ENCODE measurements around the gene LHFPL3. TPM values are rescaled to one million over a fixed set of nuclear protein-coding genes. Genes with fewer than 3 reads are reported as not detected.

Gene LHFPL3
- total RNA-seq, 1 donor from 2014 or later = not detected

DNA sequence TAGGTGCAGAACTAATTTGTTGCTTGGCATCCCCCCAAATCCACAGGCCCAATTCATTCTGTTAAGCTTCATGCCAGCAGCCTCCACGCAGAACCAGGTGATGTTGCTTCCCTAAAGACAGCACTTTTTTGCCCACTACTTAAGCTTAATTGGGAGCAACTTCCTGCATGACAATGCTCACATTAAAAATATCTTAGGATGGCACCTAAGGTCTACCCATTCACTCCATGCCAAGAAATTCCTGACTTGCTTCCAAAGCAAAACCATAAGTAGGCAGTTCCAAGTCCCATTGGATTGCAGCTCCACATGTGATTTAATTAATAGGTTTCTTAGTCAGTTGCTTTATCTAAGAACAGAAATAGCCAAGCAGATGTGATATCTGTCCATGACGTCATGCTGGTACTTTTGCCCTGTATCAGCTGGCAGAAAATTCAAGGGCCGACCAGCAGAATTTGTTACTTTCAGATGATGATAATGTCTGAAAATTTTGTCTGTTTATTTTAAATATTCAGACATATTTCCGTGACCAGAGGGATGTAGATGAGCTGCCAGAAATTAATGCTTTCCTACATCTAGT is 325.5 kb downstream of the LHFPL3 start:
- Histone ChIP-seq H3K4me3 (ENCODE audit: low read length in 3 of 3) (no peak overlapping the region), H3K4me1 (ENCODE audit: control insufficient read depth in 3 of 3, insufficient read depth in 3 of 3, low read length in 3 of 3) (no peaks in the 10 kb centered on the region), H3K27me3 (ENCODE audit: control insufficient read depth in 3 of 3, insufficient read depth in 3 of 3, low read length in 3 of 3) (no peaks in the 10 kb centered on the region), H3K9me3 (ENCODE audit: control insufficient read depth in 3 of 3, low read length in 3 of 3) (no peaks in the 10 kb centered on the region), H3K27ac (ENCODE audit: low read depth, low read length) (no peak overlapping the region), H3K9ac (ENCODE audit: low read depth in 1 of 3, low read length in 3 of 3) (no peak overlapping the region), H3K36me3 (ENCODE audit: control insufficient read depth in 3 of 3, insufficient read depth in 3 of 3, low read length in 3 of 3) (no peaks in the 10 kb centered on the region)

DNA sequence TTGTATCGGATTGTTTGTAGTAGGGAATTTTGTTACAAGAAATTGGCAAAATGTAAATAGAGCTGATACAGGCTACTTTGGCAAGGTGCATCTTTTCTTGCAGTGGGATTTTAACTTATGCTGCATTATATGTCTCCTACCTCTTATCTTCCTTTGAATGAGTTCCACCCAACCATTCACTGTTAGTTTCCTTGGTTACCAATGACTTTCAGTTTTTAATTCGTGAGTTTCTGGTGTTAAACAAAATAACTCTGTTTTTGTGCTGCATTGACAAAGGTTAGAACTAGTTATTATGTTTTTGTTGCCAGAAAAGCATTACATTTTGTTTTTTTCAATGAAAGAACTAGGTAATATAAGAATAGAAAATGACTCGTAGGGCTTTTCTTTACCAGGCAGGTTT is 327.2 kb downstream of the LHFPL3 start:
- Histone ChIP-seq H3K9ac (ENCODE audit: low read depth in 1 of 3, low read length in 3 of 3) (no peak overlapping the region), H3K4me3 (ENCODE audit: low read length in 3 of 3) (no peak overlapping the region), H3K36me3 (ENCODE audit: control insufficient read depth in 3 of 3, insufficient read depth in 3 of 3, low read length in 3 of 3) (no peaks in the 10 kb centered on the region), H3K9me3 (ENCODE audit: control insufficient read depth in 3 of 3, low read length in 3 of 3) (no peaks in the 10 kb centered on the region), H3K27me3 (ENCODE audit: control insufficient read depth in 3 of 3, insufficient read depth in 3 of 3, low read length in 3 of 3) (no peaks in the 10 kb centered on the region), H3K27ac (ENCODE audit: low read depth, low read length) (no peak overlapping the region), H3K4me1 (ENCODE audit: control insufficient read depth in 3 of 3, insufficient read depth in 3 of 3, low read length in 3 of 3) (no peaks in the 10 kb centered on the region)

DNA sequence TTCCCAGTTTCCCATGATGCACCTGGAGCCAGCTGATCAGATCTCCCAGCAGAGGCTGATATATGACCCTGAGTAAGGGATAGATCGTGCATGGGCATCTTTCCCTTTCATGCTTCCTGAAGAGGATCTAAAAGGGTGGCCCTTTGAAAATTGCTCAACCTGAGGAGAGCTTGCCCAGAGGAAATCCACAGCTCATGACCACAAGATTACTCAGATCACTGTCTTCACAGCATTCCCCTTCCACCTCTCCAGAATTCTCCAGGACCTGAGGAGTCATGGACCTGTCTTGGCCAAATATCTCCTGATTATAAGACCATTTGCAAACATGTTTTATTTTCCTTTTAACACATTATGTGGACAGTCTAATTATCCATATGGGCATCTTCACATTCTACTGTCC is 328.1 kb downstream of the LHFPL3 start:
- no peaks in the 10 kb centered on the region for H3K9me3 ChIP-seq (ENCODE audit: control insufficient read depth in 3 of 3, low read length in 3 of 3)
- no peak overlapping the region for H3K9ac ChIP-seq (ENCODE audit: low read depth in 1 of 3, low read length in 3 of 3)
- no peak overlapping the region for H3K4me3 ChIP-seq (ENCODE audit: low read length in 3 of 3)
- no peak overlapping the region for H3K27ac ChIP-seq (ENCODE audit: low read depth, low read length)
- no peaks in the 10 kb centered on the region for H3K36me3 ChIP-seq (ENCODE audit: control insufficient read depth in 3 of 3, insufficient read depth in 3 of 3, low read length in 3 of 3)
- H3K27me3 ChIP-seq (ENCODE audit: control insufficient read depth in 3 of 3, insufficient read depth in 3 of 3, low read length in 3 of 3) = no peaks in the 10 kb centered on the region
- no peaks in the 10 kb centered on the region for H3K4me1 ChIP-seq (ENCODE audit: control insufficient read depth in 3 of 3, insufficient read depth in 3 of 3, low read length in 3 of 3)

DNA sequence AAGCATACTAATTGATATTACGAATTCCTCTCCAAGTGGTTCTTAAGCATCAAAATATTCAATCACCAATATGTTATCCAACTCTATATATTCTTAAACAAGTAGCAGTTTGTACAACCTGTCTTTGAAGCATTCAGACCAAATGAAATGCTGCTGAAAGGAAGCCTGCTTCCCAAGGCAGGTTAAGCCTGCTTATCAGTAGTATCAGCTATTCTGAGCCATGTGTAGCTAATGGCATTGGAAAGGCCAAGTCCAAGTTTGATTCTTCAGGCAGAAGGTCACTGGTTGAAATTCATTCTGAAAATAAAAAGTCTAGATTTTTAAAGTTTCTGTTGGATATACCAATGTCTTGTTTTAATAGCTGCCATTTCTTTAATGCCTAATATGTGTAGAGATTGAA is 328.7 kb downstream of the LHFPL3 start:
- no peak overlapping the region for H3K4me3 ChIP-seq (ENCODE audit: low read length in 3 of 3)
- H3K36me3 ChIP-seq (ENCODE audit: control insufficient read depth in 3 of 3, insufficient read depth in 3 of 3, low read length in 3 of 3) = no peaks in the 10 kb centered on the region
- H3K9ac ChIP-seq (ENCODE audit: low read depth in 1 of 3, low read length in 3 of 3) = no peak overlapping the region

DNA sequence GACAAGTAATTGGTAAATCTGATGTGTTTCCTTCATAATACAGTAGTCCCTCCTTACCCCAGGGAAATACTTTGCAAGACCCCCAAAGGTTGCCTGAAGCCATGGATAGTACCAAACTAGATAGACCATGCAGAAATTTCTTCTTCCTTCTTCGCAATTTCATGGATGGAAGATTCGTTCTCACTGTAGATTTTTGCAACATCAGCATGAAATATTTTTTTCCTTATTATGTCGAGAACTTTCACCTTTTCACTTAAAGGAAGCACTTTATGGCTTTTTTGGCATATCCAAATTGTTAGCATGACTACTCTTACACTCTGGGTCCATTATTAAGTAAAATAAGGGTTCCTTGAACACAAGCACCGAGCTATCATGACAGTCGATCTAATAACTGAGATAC is 333.2 kb downstream of the LHFPL3 start:
- Histone ChIP-seq H3K27ac (ENCODE audit: low read depth, low read length) (no peak overlapping the region), H3K4me3 (ENCODE audit: low read length in 3 of 3) (no peak overlapping the region), H3K9me3 (ENCODE audit: control insufficient read depth in 3 of 3, low read length in 3 of 3) (no peaks in the 10 kb centered on the region), H3K4me1 (ENCODE audit: control insufficient read depth in 3 of 3, insufficient read depth in 3 of 3, low read length in 3 of 3) (no peaks in the 10 kb centered on the region), H3K36me3 (ENCODE audit: control insufficient read depth in 3 of 3, insufficient read depth in 3 of 3, low read length in 3 of 3) (no peaks in the 10 kb centered on the region), H3K9ac (ENCODE audit: low read depth in 1 of 3, low read length in 3 of 3) (no peak overlapping the region), H3K27me3 (ENCODE audit: control insufficient read depth in 3 of 3, insufficient read depth in 3 of 3, low read length in 3 of 3) (no peaks in the 10 kb centered on the region)

More for the DNA sequence above, 328.7 kb downstream of the LHFPL3 start:
- Histone ChIP-seq H3K27ac (ENCODE audit: low read depth, low read length) (no peak overlapping the region), H3K4me1 (ENCODE audit: control insufficient read depth in 3 of 3, insufficient read depth in 3 of 3, low read length in 3 of 3) (no peaks in the 10 kb centered on the region), H3K9me3 (ENCODE audit: control insufficient read depth in 3 of 3, low read length in 3 of 3) (no peaks in the 10 kb centered on the region), H3K27me3 (ENCODE audit: control insufficient read depth in 3 of 3, insufficient read depth in 3 of 3, low read length in 3 of 3) (no peaks in the 10 kb centered on the region)

DNA sequence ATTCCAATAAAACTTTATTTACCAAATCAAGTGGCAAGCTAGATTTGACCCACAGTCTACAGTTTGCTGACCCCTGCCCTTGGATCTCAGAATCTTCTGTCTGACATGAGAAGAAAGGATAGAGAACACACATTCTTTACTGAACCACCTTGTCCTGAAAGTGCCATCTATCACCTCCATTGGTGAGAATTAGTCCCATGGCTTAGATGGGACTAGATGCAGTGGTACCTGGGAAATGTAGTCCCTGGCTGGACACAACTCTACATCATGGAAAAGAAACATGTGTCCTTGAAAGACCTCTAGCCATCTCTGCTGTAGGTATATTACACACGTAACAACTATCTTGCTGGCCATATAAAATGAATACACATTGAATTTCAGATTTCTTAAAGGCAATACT is 336.2 kb downstream of the LHFPL3 start:
- Histone ChIP-seq H3K27ac (ENCODE audit: low read depth, low read length) (no peak overlapping the region), H3K36me3 (ENCODE audit: control insufficient read depth in 3 of 3, insufficient read depth in 3 of 3, low read length in 3 of 3) (no peaks in the 10 kb centered on the region), H3K9ac (ENCODE audit: low read depth in 1 of 3, low read length in 3 of 3) (no peak overlapping the region), H3K4me1 (ENCODE audit: control insufficient read depth in 3 of 3, insufficient read depth in 3 of 3, low read length in 3 of 3) (no peaks in the 10 kb centered on the region), H3K9me3 (ENCODE audit: control insufficient read depth in 3 of 3, low read length in 3 of 3) (no peaks in the 10 kb centered on the region), H3K4me3 (ENCODE audit: low read length in 3 of 3) (no peak overlapping the region), H3K27me3 (ENCODE audit: control insufficient read depth in 3 of 3, insufficient read depth in 3 of 3, low read length in 3 of 3) (no peaks in the 10 kb centered on the region)

DNA sequence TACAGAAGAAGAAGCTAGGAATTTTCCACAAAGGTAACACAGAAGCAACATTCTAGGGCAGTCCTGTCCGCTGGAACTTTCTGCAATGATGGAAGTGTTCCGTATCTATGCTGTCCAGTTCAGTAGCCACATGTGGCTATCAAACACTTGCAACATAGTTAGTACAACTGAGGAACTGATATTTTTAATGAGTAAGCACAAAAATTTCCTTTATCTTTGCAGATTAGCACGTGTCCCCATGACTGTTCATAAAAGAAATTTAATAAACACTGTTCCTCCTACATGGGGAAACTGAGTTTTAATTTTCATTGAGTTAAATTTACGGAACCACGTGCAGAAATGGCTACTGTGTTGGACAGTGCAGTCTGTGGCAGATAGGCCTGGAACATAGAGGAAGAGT is 349.2 kb downstream of the LHFPL3 start:
- H3K9me3 ChIP-seq (ENCODE audit: control insufficient read depth in 3 of 3, low read length in 3 of 3) = no peaks in the 10 kb centered on the region

DNA sequence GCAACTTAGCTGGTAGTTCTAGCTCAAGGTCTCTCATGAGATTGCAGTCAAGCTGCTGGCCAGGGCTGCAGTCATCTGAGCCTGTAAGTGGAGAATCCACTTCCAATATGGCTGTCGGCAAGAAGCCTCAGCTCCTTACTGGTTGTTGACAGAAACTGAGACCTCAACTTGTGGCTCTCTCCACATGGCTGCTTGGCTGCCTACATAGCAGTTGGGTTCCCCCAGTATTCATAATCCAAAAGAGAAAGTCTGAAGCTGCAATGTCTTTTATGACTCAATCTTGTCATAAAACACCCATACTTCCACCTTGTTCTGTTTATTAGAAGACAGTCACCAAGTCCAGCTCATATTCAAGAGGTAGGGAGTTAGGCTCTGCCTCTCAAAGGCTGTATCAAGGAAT is 350.7 kb downstream of the LHFPL3 start:
- Histone ChIP-seq H3K27me3 (ENCODE audit: control insufficient read depth in 3 of 3, insufficient read depth in 3 of 3, low read length in 3 of 3) (peaks cover 0 to 2% (median 0%) of the 10 kb centered on the region in 3 donors), H3K27ac (ENCODE audit: low read depth, low read length) (no peak overlapping the region), H3K4me1 (ENCODE audit: control insufficient read depth in 3 of 3, insufficient read depth in 3 of 3, low read length in 3 of 3) (no peaks in the 10 kb centered on the region), H3K36me3 (ENCODE audit: control insufficient read depth in 3 of 3, insufficient read depth in 3 of 3, low read length in 3 of 3) (no peaks in the 10 kb centered on the region), H3K9ac (ENCODE audit: low read depth in 1 of 3, low read length in 3 of 3) (no peak overlapping the region), H3K4me3 (ENCODE audit: low read length in 3 of 3) (no peak overlapping the region), H3K9me3 (ENCODE audit: control insufficient read depth in 3 of 3, low read length in 3 of 3) (no peaks in the 10 kb centered on the region)

More for the DNA sequence above, 349.2 kb downstream of the LHFPL3 start:
- H3K4me3 ChIP-seq (ENCODE audit: low read length in 3 of 3) = no peak overlapping the region
- H3K9ac ChIP-seq (ENCODE audit: low read depth in 1 of 3, low read length in 3 of 3) = no peak overlapping the region
- H3K27me3 ChIP-seq (ENCODE audit: control insufficient read depth in 3 of 3, insufficient read depth in 3 of 3, low read length in 3 of 3) = peaks cover 0 to 2% (median 0%) of the 10 kb centered on the region in 3 donors
- no peaks in the 10 kb centered on the region for H3K4me1 ChIP-seq (ENCODE audit: control insufficient read depth in 3 of 3, insufficient read depth in 3 of 3, low read length in 3 of 3)
- H3K27ac ChIP-seq (ENCODE audit: low read depth, low read length) = no peak overlapping the region
- H3K36me3 ChIP-seq (ENCODE audit: control insufficient read depth in 3 of 3, insufficient read depth in 3 of 3, low read length in 3 of 3) = no peaks in the 10 kb centered on the region

DNA sequence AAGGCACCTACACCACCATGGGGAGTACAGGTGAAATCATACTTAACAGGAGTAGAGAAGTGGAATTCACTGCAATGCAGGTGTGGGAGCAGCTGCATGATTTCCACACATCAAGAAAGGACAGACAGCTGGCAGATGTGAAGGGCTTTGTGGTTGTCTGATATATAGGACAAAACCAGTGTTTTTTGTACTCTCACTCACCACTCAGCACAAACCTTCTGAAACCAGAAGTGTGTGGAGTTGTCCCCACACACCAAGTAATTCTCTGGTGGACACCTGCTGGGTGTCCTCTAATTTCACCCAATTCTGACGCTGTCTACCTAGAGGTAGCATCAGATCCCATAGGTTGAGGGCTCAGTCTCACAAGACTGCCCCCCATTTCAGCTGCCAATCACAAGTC is 357.9 kb downstream of the LHFPL3 start:
- Histone ChIP-seq H3K9ac (ENCODE audit: low read depth in 1 of 3, low read length in 3 of 3) (no peak overlapping the region), H3K4me1 (ENCODE audit: control insufficient read depth in 3 of 3, insufficient read depth in 3 of 3, low read length in 3 of 3) (no peaks in the 10 kb centered on the region), H3K36me3 (ENCODE audit: control insufficient read depth in 3 of 3, insufficient read depth in 3 of 3, low read length in 3 of 3) (no peaks in the 10 kb centered on the region), H3K9me3 (ENCODE audit: control insufficient read depth in 3 of 3, low read length in 3 of 3) (peaks cover 0 to 3% (median 0%) of the 10 kb centered on the region in 3 donors), H3K27me3 (ENCODE audit: control insufficient read depth in 3 of 3, insufficient read depth in 3 of 3, low read length in 3 of 3) (no peaks in the 10 kb centered on the region), H3K4me3 (ENCODE audit: low read length in 3 of 3) (no peak overlapping the region), H3K27ac (ENCODE audit: low read depth, low read length) (no peak overlapping the region)

DNA sequence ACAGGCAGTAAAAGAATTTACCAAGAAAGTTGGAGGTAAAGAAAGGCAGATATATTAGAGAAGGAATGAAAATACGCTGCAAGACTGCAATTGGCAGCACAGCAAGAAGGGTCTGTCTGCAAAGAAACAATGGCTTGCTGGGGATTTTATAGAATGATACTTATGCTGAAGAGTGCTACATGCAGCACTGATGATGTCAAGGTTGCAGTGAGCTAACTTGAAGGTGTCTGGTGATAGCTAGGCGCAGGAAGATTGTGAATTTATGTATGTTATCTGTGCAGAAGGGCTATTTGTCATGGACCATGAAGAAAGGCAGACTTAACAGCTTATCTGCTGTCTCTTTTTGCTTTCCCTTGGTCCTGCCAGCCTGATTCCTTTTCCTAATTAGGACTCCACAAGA is 366.3 kb downstream of the LHFPL3 start:
- Histone ChIP-seq H3K27me3 (ENCODE audit: control insufficient read depth in 3 of 3, insufficient read depth in 3 of 3, low read length in 3 of 3) (no peaks in the 10 kb centered on the region), H3K27ac (ENCODE audit: low read depth, low read length) (no peak overlapping the region), H3K4me3 (ENCODE audit: low read length in 3 of 3) (no peak overlapping the region), H3K36me3 (ENCODE audit: control insufficient read depth in 3 of 3, insufficient read depth in 3 of 3, low read length in 3 of 3) (no peaks in the 10 kb centered on the region), H3K9me3 (ENCODE audit: control insufficient read depth in 3 of 3, low read length in 3 of 3) (no peaks in the 10 kb centered on the region), H3K4me1 (ENCODE audit: control insufficient read depth in 3 of 3, insufficient read depth in 3 of 3, low read length in 3 of 3) (no peaks in the 10 kb centered on the region), H3K9ac (ENCODE audit: low read depth in 1 of 3, low read length in 3 of 3) (no peak overlapping the region)

DNA sequence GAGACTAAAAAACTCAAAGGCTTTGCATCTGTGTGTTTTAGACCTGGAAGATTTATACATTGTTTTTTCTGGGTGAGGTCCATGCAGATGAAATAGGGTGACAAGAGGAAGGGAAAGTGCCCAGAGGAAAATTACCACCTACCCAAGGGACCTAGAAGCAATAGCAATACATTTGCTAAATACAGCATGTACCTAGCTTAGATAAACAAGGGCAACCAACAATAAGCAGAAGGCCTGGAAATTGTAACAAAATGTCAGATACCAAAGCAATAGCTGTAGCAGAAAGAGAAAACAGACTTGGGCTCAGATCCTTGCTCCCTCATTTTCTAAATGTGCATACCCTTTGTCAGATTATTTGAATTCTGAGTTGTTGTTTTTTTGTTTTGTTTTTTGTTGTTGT is 367.2 kb downstream of the LHFPL3 start:
- H3K27me3 ChIP-seq (ENCODE audit: control insufficient read depth in 3 of 3, insufficient read depth in 3 of 3, low read length in 3 of 3) = no peaks in the 10 kb centered on the region
- no peak overlapping the region for H3K27ac ChIP-seq (ENCODE audit: low read depth, low read length)
- H3K9me3 ChIP-seq (ENCODE audit: control insufficient read depth in 3 of 3, low read length in 3 of 3) = no peaks in the 10 kb centered on the region
- H3K4me3 ChIP-seq (ENCODE audit: low read length in 3 of 3) = no peak overlapping the region
- H3K36me3 ChIP-seq (ENCODE audit: control insufficient read depth in 3 of 3, insufficient read depth in 3 of 3, low read length in 3 of 3) = no peaks in the 10 kb centered on the region
- H3K4me1 ChIP-seq (ENCODE audit: control insufficient read depth in 3 of 3, insufficient read depth in 3 of 3, low read length in 3 of 3) = no peaks in the 10 kb centered on the region
- no peak overlapping the region for H3K9ac ChIP-seq (ENCODE audit: low read depth in 1 of 3, low read length in 3 of 3)

All from skeletal muscle tissue (tissue), 4 donors.